Suprapubic skin (tissue), 4 donors: ENCODE results near the gene HYAL3.

ENCODE experiments used
- EP300 ChIP-seq: sonication (generic); formaldehyde crosslinking; IDR thresholded peaks from one replicate; pipeline ENCODE4 v1.6.1; 2017; ENCODE audit warnings: antibody characterized with exemption
- POLR2AphosphoS5 ChIP-seq, 3 donors: sonication (generic); formaldehyde crosslinking; IDR thresholded peaks; one replicate each; pipeline ENCODE4 v1.6.1; 2017; ENCODE audit warnings: antibody characterized with exemption in 3 of 3
- TF ChIP-seq, protein P1 (sequence below), 2 donors: fragments of 200-600 bp in 1 of 2; fragments of 450-650 bp in 1 of 2; sonication (generic) in 1 of 2; IDR thresholded peaks; one replicate each; pipeline ENCODE4 v1.5.1; 2016 to 2019; ENCODE audit warnings: antibody characterized with exemption in 2 of 2, mild to moderate bottlenecking in 1 of 2, moderate library complexity in 1 of 2

DNA sequence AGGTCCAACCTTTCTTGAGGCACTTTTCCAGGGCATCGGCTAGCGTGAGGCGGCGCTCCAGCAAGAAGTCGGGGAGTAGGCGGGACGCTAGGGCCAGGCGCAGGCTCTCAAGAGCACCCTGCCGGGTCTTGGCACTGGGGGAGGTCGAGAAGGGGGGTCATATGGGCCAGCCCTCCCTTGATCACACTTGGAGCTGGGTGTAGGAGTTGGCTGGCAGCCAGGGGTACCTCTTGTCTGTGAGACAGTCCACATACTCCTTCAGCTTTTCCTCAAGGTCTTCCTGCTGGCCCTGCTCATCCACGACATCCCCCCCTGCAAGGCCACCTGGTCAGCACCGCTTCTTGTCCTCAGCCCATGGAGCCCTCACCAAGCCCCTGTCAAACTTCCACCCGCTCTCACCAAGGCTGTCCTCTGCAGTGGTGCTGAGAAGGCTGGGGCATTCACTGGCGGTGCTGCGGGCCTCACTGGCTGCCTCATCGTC lies 9.0 kb downstream of the HYAL3 start:
- TF ChIP-seq, protein P1, sequence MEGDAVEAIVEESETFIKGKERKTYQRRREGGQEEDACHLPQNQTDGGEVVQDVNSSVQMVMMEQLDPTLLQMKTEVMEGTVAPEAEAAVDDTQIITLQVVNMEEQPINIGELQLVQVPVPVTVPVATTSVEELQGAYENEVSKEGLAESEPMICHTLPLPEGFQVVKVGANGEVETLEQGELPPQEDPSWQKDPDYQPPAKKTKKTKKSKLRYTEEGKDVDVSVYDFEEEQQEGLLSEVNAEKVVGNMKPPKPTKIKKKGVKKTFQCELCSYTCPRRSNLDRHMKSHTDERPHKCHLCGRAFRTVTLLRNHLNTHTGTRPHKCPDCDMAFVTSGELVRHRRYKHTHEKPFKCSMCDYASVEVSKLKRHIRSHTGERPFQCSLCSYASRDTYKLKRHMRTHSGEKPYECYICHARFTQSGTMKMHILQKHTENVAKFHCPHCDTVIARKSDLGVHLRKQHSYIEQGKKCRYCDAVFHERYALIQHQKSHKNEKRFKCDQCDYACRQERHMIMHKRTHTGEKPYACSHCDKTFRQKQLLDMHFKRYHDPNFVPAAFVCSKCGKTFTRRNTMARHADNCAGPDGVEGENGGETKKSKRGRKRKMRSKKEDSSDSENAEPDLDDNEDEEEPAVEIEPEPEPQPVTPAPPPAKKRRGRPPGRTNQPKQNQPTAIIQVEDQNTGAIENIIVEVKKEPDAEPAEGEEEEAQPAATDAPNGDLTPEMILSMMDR (IDR thresholded peaks at IDR 0.05) = no peak
- TF ChIP-seq POLR2AphosphoS5 (IDR thresholded peaks at IDR 0.05) = no peak
- TF ChIP-seq EP300 = no peak
